Calu3 (cell line): Measurements from ENCODE around the gene AK8. TPM values are rescaled to one million over a fixed set of nuclear protein-coding genes. Genes with fewer than 3 reads are reported as not detected.

Experiments used
- BruUV-seq: library from RNA; stranded (reverse); fragments of 400-500 nt; replicated peaks from 2 replicates; lab custom pipeline; 2021; lab: Mats Ljungman, UMichigan
- CTCF ChIA-PET: fragments of 300-600 bp; sonication (Branson Sonifier 250); formaldehyde crosslinking; loops from one replicate; lab custom pipeline; 2022; ENCODE audit warnings: antibody characterized with exemption; lab: Charles Lee
- DNase-seq: peaks from one replicate; pipeline ENCODE4 v3.0.0; 2022
- H3K27ac Mint-ChIP-seq: one replicate; pipeline ENCODE4 v1.8.0; 2022; ENCODE audit warnings: mixed read lengths; ENCODE audit not compliant: unreplicated experiment
- H3K27me3 Mint-ChIP-seq: one replicate; pipeline ENCODE4 v1.8.0; 2022; ENCODE audit warnings: mixed read lengths; ENCODE audit not compliant: unreplicated experiment
- H3K36me3 Mint-ChIP-seq: one replicate; pipeline ENCODE4 v1.8.0; 2022; ENCODE audit warnings: mild to moderate bottlenecking, moderate library complexity, mixed read lengths; ENCODE audit not compliant: insufficient read depth, unreplicated experiment
- H3K4me1 Mint-ChIP-seq: one replicate; pipeline ENCODE4 v1.8.0; 2022; ENCODE audit warnings: mild to moderate bottlenecking, low read depth, mixed read lengths; ENCODE audit not compliant: unreplicated experiment
- H3K4me3 Mint-ChIP-seq: one replicate; pipeline ENCODE4 v1.8.0; 2022; ENCODE audit warnings: mild to moderate bottlenecking, low read depth, moderate library complexity, mixed read lengths; ENCODE audit not compliant: unreplicated experiment
- H3K9me3 Mint-ChIP-seq: one replicate; pipeline ENCODE4 v1.8.0; 2022; ENCODE audit warnings: low read depth, mixed read lengths; ENCODE audit not compliant: unreplicated experiment
- CTCF ChIP-seq: fragments of 200-600 bp; IDR thresholded peaks from one replicate; pipeline ENCODE4 v1.8.0; 2022; ENCODE audit warnings: antibody characterized with exemption; ENCODE audit not compliant: unreplicated experiment
- intact Hi-C: fragments of 100-400 bp; cut with micrococcal nuclease; formaldehyde crosslinking; loops from one replicate; pipeline ENCODE4 v1.10.0; 2022; ENCODE audit not compliant: unreplicated experiment
- total RNA-seq: library from RNA; stranded (reverse); gene quantifications from 2 replicates; pipeline ENCODE4 v1.2.3, GENCODE V29; 2022

AK8 gene
- total RNA-seq, 1 experiment from 2014 or later, result 1.4 TPM

DNA sequence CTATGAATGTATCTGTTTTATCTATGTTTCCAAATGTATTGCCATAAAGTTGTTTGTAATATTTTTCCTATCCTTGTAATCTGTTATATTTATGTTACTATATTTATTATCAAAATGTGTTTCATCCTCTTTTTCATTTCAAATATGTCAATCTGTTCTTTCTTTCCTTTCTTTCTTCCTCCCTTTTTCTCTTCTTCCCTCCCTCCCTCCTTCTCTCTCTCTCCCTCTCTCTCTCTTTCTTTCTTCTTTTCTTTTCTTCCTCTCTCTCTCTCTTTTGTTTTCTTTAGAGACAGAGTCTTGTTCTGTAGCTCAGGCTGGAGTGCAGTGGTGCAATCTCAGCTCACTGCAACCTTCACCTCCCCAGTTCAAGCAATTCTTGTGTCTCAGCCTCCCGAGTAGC, 116.5 kb downstream of the AK8 start:
- no peaks in the 10 kb centered on the region for H3K36me3 Mint-ChIP-seq
- H3K4me3 Mint-ChIP-seq, result no peak overlapping the region
- no peaks in the 10 kb centered on the region for H3K9me3 Mint-ChIP-seq
- H3K27ac Mint-ChIP-seq, result no peak overlapping the region
- intact Hi-C loops, result no loop called here
- H3K27me3 Mint-ChIP-seq, result peaks cover 7% of the 10 kb centered on the region
- TF ChIP-seq CTCF, result no peak
- no TSS peak for BruUV-seq
- no peak for DNase-seq
- H3K4me1 Mint-ChIP-seq, result no peaks in the 10 kb centered on the region
- CTCF ChIA-PET, result no interaction called here

GRCh38 chr9:132760057-132760456, 118.0 kb downstream of the AK8 start:
- H3K4me3 Mint-ChIP-seq, result no peak overlapping the region
- no peak for TF ChIP-seq CTCF
- no peaks in the 10 kb centered on the region for H3K9me3 Mint-ChIP-seq
- no peak for DNase-seq
- no TSS peak for BruUV-seq
- intact Hi-C loops, result no loop called here
- H3K4me1 Mint-ChIP-seq, result no peaks in the 10 kb centered on the region
- no peaks in the 10 kb centered on the region for H3K36me3 Mint-ChIP-seq
- CTCF ChIA-PET, result no interaction called here
- H3K27ac Mint-ChIP-seq, result no peak overlapping the region
- peaks cover 12% of the 10 kb centered on the region for H3K27me3 Mint-ChIP-seq

- Mint-ChIP-seq H3K4me1 (no peaks in the 10 kb centered on the region), H3K27me3 (peaks cover 12% of the 10 kb centered on the region), H3K4me3 (no peak overlapping the region), H3K36me3 (no peaks in the 10 kb centered on the region), H3K9me3 (no peaks in the 10 kb centered on the region), H3K27ac (no peak overlapping the region)
- no peak for TF ChIP-seq CTCF
- no peak for DNase-seq
- intact Hi-C loops, result no loop called here
- CTCF ChIA-PET, result no interaction called here
- no TSS peak for BruUV-seq
Observed at GRCh38 chr9:132757016-132757415, 121.1 kb downstream of the AK8 start.

GRCh38 chr9:132756214-132756845, 121.8 kb downstream of the AK8 start:
- no TSS peak for BruUV-seq
- DNase-seq, result no peak
- Mint-ChIP-seq H3K27me3 (peaks cover 12% of the 10 kb centered on the region), H3K4me3 (no peak overlapping the region), H3K4me1 (no peaks in the 10 kb centered on the region), H3K9me3 (no peaks in the 10 kb centered on the region), H3K36me3 (no peaks in the 10 kb centered on the region), H3K27ac (no peak overlapping the region)
- intact Hi-C loops, result no loop called here
- TF ChIP-seq CTCF, result no peak
- CTCF ChIA-PET, result no interaction called here
